ENCODE data around the gene VPS51. TPM values are rescaled to one million over a fixed set of nuclear protein-coding genes. Genes with fewer than 3 reads are reported as not detected.

Gene VPS51
- total and polyA plus RNA-seq, 2 of the 4 experiments (the other 2 are of a cell fraction): 56.3 to 113 TPM

- no peak overlapping the region for H2BK20ac ChIP-seq (ENCODE audit: low read depth, low read length)
- H2BK5ac ChIP-seq (ENCODE audit: low read depth, low read length, poor library complexity, severe bottlenecking): no peak overlapping the region
- WGBS, 2 experiments (ENCODE audit: extremely low coverage in 2 of 2, insufficient read length in 1 of 2): no CpG with 5 or more reads among the region's 4 CpGs
- intact Hi-C loops (cut with micrococcal nuclease): loop anchor here (2.0 kb wide), 1 partner anchor 45 kb away; the partner anchor contains the start of gene SAC3D1
- H4K5ac ChIP-seq (ENCODE audit: low read depth, low read length): no peak overlapping the region
- no peak overlapping the region for H3K56ac ChIP-seq (ENCODE audit: extremely low read depth, insufficient read depth, low read length)
- no peak overlapping the region for H2BK15ac ChIP-seq (ENCODE audit: low read depth, low read length)
- peaks cover 34% of the 10 kb centered on the region for H3K36me3 ChIP-seq (ENCODE audit: control insufficient read depth, insufficient read depth, low read length)
- H3K4me1 ChIP-seq (ENCODE audit: control insufficient read depth, insufficient read depth, low read length): peaks cover 4% of the 10 kb centered on the region; the same call in 1 of the 2 replicates
- TF ChIP-seq RAD21 (IDR thresholded peaks at IDR 0.05; ENCODE audit: low read length) (no peak), CHD1 (IDR thresholded peaks at IDR 0.05; ENCODE audit: low read depth, low read length) (no peak), CEBPB (IDR thresholded peaks at IDR 0.05; ENCODE audit: low read depth, low read length) (no peak), FOS (IDR thresholded peaks at IDR 0.05; ENCODE audit: low read depth, low read length) (no peak), MAFK (IDR thresholded peaks at IDR 0.05; ENCODE audit: low read depth, low read length) (no peak), BHLHE40 (IDR thresholded peaks at IDR 0.05; ENCODE audit: low read depth, low read length) (no peak), NFE2L2 (IDR thresholded peaks at IDR 0.05; ENCODE audit: low read depth, low read length) (no peak), POLR2A (IDR thresholded peaks at IDR 0.05; ENCODE audit: low read depth, low read length) (no peak), RCOR1 (IDR thresholded peaks at IDR 0.05; ENCODE audit: insufficient replicate concordance, low read length) (no peak), RFX5 (IDR thresholded peaks at IDR 0.05; ENCODE audit: low read depth, low read length) (no peak), MXI1 (IDR thresholded peaks at IDR 0.05; ENCODE audit: borderline replicate concordance, low read depth, low read length) (no peak)
- TF ChIP-seq, protein P1, sequence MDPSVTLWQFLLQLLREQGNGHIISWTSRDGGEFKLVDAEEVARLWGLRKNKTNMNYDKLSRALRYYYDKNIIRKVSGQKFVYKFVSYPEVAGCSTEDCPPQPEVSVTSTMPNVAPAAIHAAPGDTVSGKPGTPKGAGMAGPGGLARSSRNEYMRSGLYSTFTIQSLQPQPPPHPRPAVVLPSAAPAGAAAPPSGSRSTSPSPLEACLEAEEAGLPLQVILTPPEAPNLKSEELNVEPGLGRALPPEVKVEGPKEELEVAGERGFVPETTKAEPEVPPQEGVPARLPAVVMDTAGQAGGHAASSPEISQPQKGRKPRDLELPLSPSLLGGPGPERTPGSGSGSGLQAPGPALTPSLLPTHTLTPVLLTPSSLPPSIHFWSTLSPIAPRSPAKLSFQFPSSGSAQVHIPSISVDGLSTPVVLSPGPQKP (IDR thresholded peaks at IDR 0.05; ENCODE audit: borderline replicate concordance, low read depth, low read length): no peak
- TF ChIP-seq, protein P2, sequence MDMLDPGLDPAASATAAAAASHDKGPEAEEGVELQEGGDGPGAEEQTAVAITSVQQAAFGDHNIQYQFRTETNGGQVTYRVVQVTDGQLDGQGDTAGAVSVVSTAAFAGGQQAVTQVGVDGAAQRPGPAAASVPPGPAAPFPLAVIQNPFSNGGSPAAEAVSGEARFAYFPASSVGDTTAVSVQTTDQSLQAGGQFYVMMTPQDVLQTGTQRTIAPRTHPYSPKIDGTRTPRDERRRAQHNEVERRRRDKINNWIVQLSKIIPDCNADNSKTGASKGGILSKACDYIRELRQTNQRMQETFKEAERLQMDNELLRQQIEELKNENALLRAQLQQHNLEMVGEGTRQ (IDR thresholded peaks at IDR 0.05; ENCODE audit: low read depth, low read length): no peak
- H2AK5ac ChIP-seq (ENCODE audit: low read depth, low read length): no peak overlapping the region
- H4K91ac ChIP-seq (ENCODE audit: insufficient read depth, low read depth, low read length): no peak overlapping the region
- in situ Hi-C loops (cut with MboI; ENCODE audit: low sequenced_read_pairs): no loop called here
- ChIA-PET POLR2A (ENCODE audit: unreplicated experiment) (interaction anchor here (1.7 kb wide), 1 partner anchor 11 kb away, joined by 4 read pairs; no protein-coding TSS in a partner anchor), CTCF (no interaction called here)
- no peak overlapping the region for H2AK9ac ChIP-seq (replicated peaks; ENCODE audit: low read depth, low read length, poor library complexity)
- no peak overlapping the region for H3K18ac ChIP-seq (ENCODE audit: low read depth, low read length)
- H4K8ac ChIP-seq (ENCODE audit: low read depth in 2 of 2, low read length in 2 of 2): no peak overlapping the region
- H3K27ac ChIP-seq (ENCODE audit: insufficient read depth, low read length): no peak overlapping the region
- no peak overlapping the region for H3K4ac ChIP-seq (ENCODE audit: low read depth, low read length)
- H3K4me3 ChIP-seq (ENCODE audit: insufficient read depth, low read depth, low read length): no peak overlapping the region
- H4K20me1 ChIP-seq (ENCODE audit: insufficient read depth, low read length): no peaks in the 10 kb centered on the region; the same call in 1 of the 2 replicates
- peaks cover 36 to 49% of the 10 kb centered on the region in 2 experiments for H3K79me1 ChIP-seq (ENCODE audit: low read depth in 1 of 2, low read length in 2 of 2)
- H3K14ac ChIP-seq (replicated peaks; ENCODE audit: low read depth, low read length): no peak overlapping the region
- no peaks in the 10 kb centered on the region for H3K9me3 ChIP-seq (ENCODE audit: control insufficient read depth, insufficient read depth, low read length)
- ATAC-seq (ENCODE audit: low read depth) (no peak), DNase-seq (no peak)
- dilution Hi-C loops (cut with HindIII; ENCODE audit: low sequenced_read_pairs, unreplicated experiment): no loop called here
- H3K23ac ChIP-seq (ENCODE audit: low read depth, low read length): no peak overlapping the region
- H3K9ac ChIP-seq (ENCODE audit: low read depth, low read length): no peak overlapping the region
- no peaks in the 10 kb centered on the region; the same call in 1 of the 2 replicates for H3K9me1 ChIP-seq (ENCODE audit: insufficient read depth, low read length)
- no peak overlapping the region for H2AFZ ChIP-seq (replicated peaks; ENCODE audit: low read length, poor library complexity)
- no peaks in the 10 kb centered on the region for H3K27me3 ChIP-seq (ENCODE audit: control insufficient read depth, insufficient read depth, low read length)
- no TSS peak for BruUV-seq (replicated peaks)
- H2BK120ac ChIP-seq (ENCODE audit: low read depth, low read length): no peak overlapping the region
- no peak overlapping the region for H3K4me2 ChIP-seq (ENCODE audit: low read depth, low read length)
These were observed 10.6 kb upstream of the VPS51 start for GRCh38 chr11:65085446-65085845.

Measured in IMR-90 (cell line).